Muscle of arm (tissue), 12 donors: ENCODE data around the gene NOXO1. TPM values are rescaled to one million over a fixed set of nuclear protein-coding genes. Genes with fewer than 3 reads are reported as not detected.
A peak's percentile ranks its signal among the peaks of the same experiment; 100 is the strongest.
"Not testable (repeated sequence)": the region's sequence is repeated elsewhere in the genome, so short reads cannot be mapped to it uniquely, and the experiment has no call there.

ENCODE experiments used
- DNase-seq: peaks from one replicate; pipeline ENCODE4 v3.0.0-alpha.2; 2013
- polyA plus RNA-seq, 12 donors: library from polyadenylated mRNA; unstranded; fragments of 120-200 nt; gene quantifications; one replicate each; pipeline ENCODE4 v1.2.1, GENCODE V29; 2013; ENCODE audit not compliant: insufficient read length in 12 of 12

NOXO1 gene
- polyA plus RNA-seq, 12 donors, result 0.38 to 1.4 (median 0.74) TPM; not detected in 3

GRCh38 chr16:1942047-1942809 is 39.0 kb downstream of the NOXO1 start:
- DNase-seq, result no peak

- no peak for DNase-seq
These were observed 39.9 kb downstream of the NOXO1 start for GRCh38 chr16:1941162-1942046.

- DNase-seq, result no peak
These were observed 40.8 kb downstream of the NOXO1 start for GRCh38 chr16:1940273-1941161.

- not testable (repeated sequence) for DNase-seq
These were observed 41.4 kb downstream of the NOXO1 start for GRCh38 chr16:1939833-1940232.

- no peak for DNase-seq
These were observed 42.4 kb downstream of the NOXO1 start for GRCh38 chr16:1938910-1939309.

- no peak for DNase-seq
These were observed 43.0 kb downstream of the NOXO1 start for GRCh38 chr16:1938316-1938715.

- DNase-seq, result no peak
These were observed 44.3 kb downstream of the NOXO1 start for GRCh38 chr16:1936945-1937479.

- no peak for DNase-seq
These were observed 48.1 kb downstream of the NOXO1 start for GRCh38 chr16:1933097-1933661.

- DNase-seq, result no peak
These were observed 48.9 kb downstream of the NOXO1 start for GRCh38 chr16:1932050-1933028.

- DNase-seq, result no peak
These were observed 50.9 kb downstream of the NOXO1 start for GRCh38 chr16:1930338-1930720.

GRCh38 chr16:1929578-1930337 is 51.5 kb downstream of the NOXO1 start:
- peak; percentile 88 for DNase-seq

GRCh38 chr16:1929105-1929504 is 52.2 kb downstream of the NOXO1 start:
- no peak for DNase-seq

Other genes starting within 250 kb of the NOXO1 start
- 10 to 100 TPM in 11 of 12 donors, not detected in 1; 12.3 to 40.2 (median 14.8) TPM for gene NME3, start 209.9 kb downstream of the NOXO1 start, polyA plus RNA-seq
- 10 to 100 TPM in 1 of 12 donors, 1 to 10 TPM in 10, not detected in 1; 4.4 to 13.3 (median 6.4) TPM for gene EME2, start 208.7 kb downstream of the NOXO1 start, polyA plus RNA-seq
- 10 to 100 TPM in 11 of 12 donors, not detected in 1; 31.3 to 85.2 (median 41.3) TPM for gene MRPS34, start 208.3 kb downstream of the NOXO1 start, polyA plus RNA-seq
- gene SPSB3, start 198.9 kb downstream of the NOXO1 start, polyA plus RNA-seq, result 10 to 100 TPM in 11 of 12 donors, not detected in 1; 16.2 to 30.8 (median 22.0) TPM
- 10 to 100 TPM in 11 of 12 donors, not detected in 1; 30.4 to 52.7 (median 33.3) TPM for gene NUBP2, start 198.5 kb downstream of the NOXO1 start, polyA plus RNA-seq
- under 1 TPM in 10 of 12 donors, not detected in 2; 0.10 to 0.87 (median 0.21) TPM for gene IGFALS, start 187.8 kb downstream of the NOXO1 start, polyA plus RNA-seq
- gene HAGH, start 154.6 kb downstream of the NOXO1 start, polyA plus RNA-seq, result 10 to 100 TPM in 11 of 12 donors, not detected in 1; 27.4 to 49.0 (median 31.7) TPM
- gene FAHD1, start 154.3 kb downstream of the NOXO1 start, polyA plus RNA-seq, result 10 to 100 TPM in 11 of 12 donors, not detected in 1; 13.6 to 24.4 (median 18.0) TPM
- 1 to 10 TPM in 2 of 12 donors, under 1 TPM in 8, not detected in 2; 0.08 to 3.0 (median 0.69) TPM for gene MEIOB, start 109.3 kb downstream of the NOXO1 start, polyA plus RNA-seq
- 10 to 100 TPM in 1 of 12 donors, 1 to 10 TPM in 1, under 1 TPM in 2, not detected in 8; 0.15 to 14.3 (median 2.1) TPM for gene HS3ST6, start 63.1 kb downstream of the NOXO1 start, polyA plus RNA-seq
- gene MSRB1, start 38.3 kb downstream of the NOXO1 start, polyA plus RNA-seq, result 10 to 100 TPM in 11 of 12 donors, not detected in 1; 14.2 to 50.0 (median 27.8) TPM
- gene RPL3L, start 26.8 kb downstream of the NOXO1 start, polyA plus RNA-seq, result 10 to 100 TPM in 11 of 12 donors, not detected in 1; 12.8 to 93.9 (median 35.0) TPM
- gene NDUFB10, start 21.9 kb downstream of the NOXO1 start, polyA plus RNA-seq, result 100 to 1,000 TPM in 9 of 12 donors, 10 to 100 TPM in 2, not detected in 1; 95.8 to 145 (median 117) TPM
- gene RPS2, start 16.6 kb downstream of the NOXO1 start, polyA plus RNA-seq, result 1,000 to 10,000 TPM; 2,162 to 3,862 (median 3,028) TPM
- not detected for gene RNF151, start 14.6 kb downstream of the NOXO1 start, polyA plus RNA-seq
- gene TBL3, start 9.4 kb downstream of the NOXO1 start, polyA plus RNA-seq, result 10 to 100 TPM in 11 of 12 donors, not detected in 1; 16.7 to 31.5 (median 21.7) TPM
- 10 to 100 TPM in 11 of 12 donors, not detected in 1; 10.9 to 40.2 (median 15.1) TPM for gene GFER, start 2.7 kb upstream of the NOXO1 start, polyA plus RNA-seq
- 1 to 10 TPM in 4 of 12 donors, under 1 TPM in 6, not detected in 2; 0.25 to 1.5 (median 0.86) TPM for gene SYNGR3, start 8.5 kb upstream of the NOXO1 start, polyA plus RNA-seq
- gene ZNF598, start 28.4 kb upstream of the NOXO1 start, polyA plus RNA-seq, result 10 to 100 TPM in 11 of 12 donors, not detected in 1; 13.6 to 32.2 (median 18.6) TPM
- 1 to 10 TPM in 8 of 12 donors, under 1 TPM in 2, not detected in 2; 0.56 to 3.1 (median 1.5) TPM for gene NPW, start 38.3 kb upstream of the NOXO1 start, polyA plus RNA-seq
- gene NHERF2, start 45.4 kb upstream of the NOXO1 start, polyA plus RNA-seq, result 10 to 100 TPM in 11 of 12 donors, not detected in 1; 26.8 to 55.1 (median 36.1) TPM
- gene NTHL1, start 66.4 kb upstream of the NOXO1 start, polyA plus RNA-seq, result 10 to 100 TPM in 7 of 12 donors, 1 to 10 TPM in 4, not detected in 1; 8.4 to 35.5 (median 10.6) TPM
- gene TSC2, start 66.5 kb upstream of the NOXO1 start, polyA plus RNA-seq, result 1,000 to 10,000 TPM in 1 of 12 donors, 100 to 1,000 TPM in 1, 10 to 100 TPM in 10; 62.0 to 1,357 (median 75.2) TPM
- gene PKD1, start 154.4 kb upstream of the NOXO1 start, polyA plus RNA-seq, result 100 to 1,000 TPM in 7 of 12 donors, 10 to 100 TPM in 4, not detected in 1; 85.8 to 199 (median 121) TPM
- 1 to 10 TPM in 3 of 12 donors, under 1 TPM in 7, not detected in 2; 0.27 to 1.9 (median 0.78) TPM for gene RAB26, start 167.2 kb upstream of the NOXO1 start, polyA plus RNA-seq
- gene TRAF7, start 174.3 kb upstream of the NOXO1 start, polyA plus RNA-seq, result 10 to 100 TPM in 11 of 12 donors, not detected in 1; 28.9 to 60.7 (median 45.0) TPM
- gene CASKIN1, start 215.1 kb upstream of the NOXO1 start, polyA plus RNA-seq, result 1 to 10 TPM in 10 of 12 donors, not detected in 2; 1.3 to 4.1 (median 2.1) TPM
- 10 to 100 TPM in 11 of 12 donors, not detected in 1; 26.6 to 47.2 (median 30.3) TPM for gene MLST8, start 224.0 kb upstream of the NOXO1 start, polyA plus RNA-seq
- gene BRICD5, start 229.4 kb upstream of the NOXO1 start, polyA plus RNA-seq, result 10 to 100 TPM in 1 of 12 donors, 1 to 10 TPM in 10, not detected in 1; 3.2 to 14.8 (median 5.2) TPM
- gene PGP, start 233.4 kb upstream of the NOXO1 start, polyA plus RNA-seq, result 10 to 100 TPM in 10 of 12 donors, 1 to 10 TPM in 1, not detected in 1; 8.8 to 25.3 (median 12.4) TPM
- gene E4F1, start 242.1 kb upstream of the NOXO1 start, polyA plus RNA-seq, result 10 to 100 TPM in 10 of 12 donors, 1 to 10 TPM in 1, not detected in 1; 9.7 to 19.9 (median 11.6) TPM